NT2/D1 (cell line): ENCODE data around the gene EMP1.

Experiments
- DNase-seq: peaks from one replicate; pipeline ENCODE4 v3.0.0-alpha.2; 2011; ENCODE audit warnings: low read depth, low spot score
- H3K27me3 ChIP-seq: 2 replicates; pipeline ENCODE4 v1.6.0; 2011; ENCODE audit warnings: mild to moderate bottlenecking; ENCODE audit not compliant: insufficient read length, insufficient read depth
- H3K36me3 ChIP-seq: 2 replicates; pipeline ENCODE4 v1.6.1; 2011; ENCODE audit warnings: mild to moderate bottlenecking, low read length, mixed read lengths; ENCODE audit not compliant: insufficient read depth, insufficient read length
- H3K4me1 ChIP-seq: 2 replicates; pipeline ENCODE4 v1.5.1; 2011; ENCODE audit not compliant: insufficient read depth, insufficient read length
- H3K4me3 ChIP-seq: 2 replicates; pipeline ENCODE4 v1.5.1; 2011; ENCODE audit warnings: low read depth; ENCODE audit not compliant: insufficient read length
- H3K9ac ChIP-seq: 2 replicates; pipeline ENCODE4 v1.6.0; 2011; ENCODE audit warnings: low read depth; ENCODE audit not compliant: insufficient read length
- H3K9me3 ChIP-seq: 2 replicates; pipeline ENCODE4 v1.5.1; 2011; ENCODE audit warnings: mild to moderate bottlenecking, low read length; ENCODE audit not compliant: insufficient read depth
- SUZ12 ChIP-seq: IDR thresholded peaks from 2 replicates; pipeline ENCODE4 v1.6.1; 2011; ENCODE audit not compliant: insufficient read length, insufficient read depth; ENCODE audit errors: extremely low read depth
- YY1 ChIP-seq: IDR thresholded peaks from 2 replicates; pipeline ENCODE4 v1.6.1; 2011; ENCODE audit not compliant: insufficient read length, insufficient read depth
- ZNF274 ChIP-seq: IDR thresholded peaks from 2 replicates; pipeline ENCODE4 v1.6.1; 2011; ENCODE audit warnings: mild to moderate bottlenecking, low read depth, low read length

EMP1 gene

GRCh38 chr12:13215056-13215455, 18.5 kb downstream of the EMP1 start:
- no peak overlapping the region for H3K9ac ChIP-seq
- H3K4me3 ChIP-seq, result no peak overlapping the region
- TF ChIP-seq SUZ12 (no peak), YY1 (no peak), ZNF274 (no peak)
- DNase-seq, result no peak
- H3K27me3 ChIP-seq, result no peaks in the 10 kb centered on the region
- H3K9me3 ChIP-seq, result no peaks in the 10 kb centered on the region
- peaks cover 34% of the 10 kb centered on the region for H3K36me3 ChIP-seq
- peaks cover 3% of the 10 kb centered on the region for H3K4me1 ChIP-seq

- Histone ChIP-seq H3K4me3 (no peak overlapping the region), H3K27me3 (no peaks in the 10 kb centered on the region), H3K9ac (no peak overlapping the region), H3K4me1 (peaks cover 3% of the 10 kb centered on the region), H3K9me3 (no peaks in the 10 kb centered on the region), H3K36me3 (peaks cover 22% of the 10 kb centered on the region)
- TF ChIP-seq ZNF274 (no peak), SUZ12 (no peak), YY1 (no peak)
- no peak for DNase-seq
Measured at GRCh38 chr12:13218641-13219040, 22.1 kb downstream of the EMP1 start.

GRCh38 chr12:13219320-13219719, 22.8 kb downstream of the EMP1 start:
- Histone ChIP-seq H3K36me3 (peaks cover 15% of the 10 kb centered on the region), H3K4me1 (peaks cover 3% of the 10 kb centered on the region), H3K4me3 (no peak overlapping the region), H3K27me3 (no peaks in the 10 kb centered on the region), H3K9me3 (no peaks in the 10 kb centered on the region), H3K9ac (no peak overlapping the region)
- no peak for DNase-seq
- no peak for TF ChIP-seq SUZ12
- TF ChIP-seq YY1, result no peak
- no peak for TF ChIP-seq ZNF274

- Histone ChIP-seq H3K9ac (no peak overlapping the region), H3K36me3 (peaks cover 2% of the 10 kb centered on the region), H3K4me3 (no peak overlapping the region), H3K9me3 (no peaks in the 10 kb centered on the region), H3K27me3 (no peaks in the 10 kb centered on the region), H3K4me1 (no peaks in the 10 kb centered on the region)
- no peak for TF ChIP-seq ZNF274
- no peak for TF ChIP-seq SUZ12
- DNase-seq, result no peak
Measured at GRCh38 chr12:13220838-13221237, 24.3 kb downstream of the EMP1 start.

GRCh38 chr12:13222076-13222475, 25.6 kb downstream of the EMP1 start:
- Histone ChIP-seq H3K4me3 (no peak overlapping the region), H3K4me1 (no peaks in the 10 kb centered on the region), H3K9me3 (no peaks in the 10 kb centered on the region), H3K27me3 (no peaks in the 10 kb centered on the region), H3K9ac (no peak overlapping the region), H3K36me3 (no peaks in the 10 kb centered on the region)
- TF ChIP-seq SUZ12 (no peak), ZNF274 (no peak), YY1 (no peak)
- DNase-seq, result no peak

- H3K27me3 ChIP-seq, result no peaks in the 10 kb centered on the region
- no peak for TF ChIP-seq ZNF274
- TF ChIP-seq SUZ12, result no peak
- no peak for TF ChIP-seq YY1
- DNase-seq, result no peak
Measured at GRCh38 chr12:13223179-13223804, 26.8 kb downstream of the EMP1 start.

GRCh38 chr12:13223941-13224340, 27.4 kb downstream of the EMP1 start:
- Histone ChIP-seq H3K36me3 (no peaks in the 10 kb centered on the region), H3K4me3 (no peak overlapping the region), H3K9ac (no peak overlapping the region), H3K27me3 (no peaks in the 10 kb centered on the region), H3K9me3 (no peaks in the 10 kb centered on the region), H3K4me1 (no peaks in the 10 kb centered on the region)
- no peak for TF ChIP-seq ZNF274
- TF ChIP-seq YY1, result no peak
- no peak for DNase-seq

More at GRCh38 chr12:13223179-13223804, 26.8 kb downstream of the EMP1 start:
- Histone ChIP-seq H3K36me3 (no peaks in the 10 kb centered on the region), H3K9me3 (no peaks in the 10 kb centered on the region), H3K4me1 (no peaks in the 10 kb centered on the region), H3K9ac (no peak overlapping the region), H3K4me3 (no peak overlapping the region)
